Endothelial cell of umbilical vein (primary cell): ENCODE data around the gene MEIOB. TPM values are rescaled to one million over a fixed set of nuclear protein-coding genes. Genes with fewer than 3 reads are reported as not detected.
A peak's percentile ranks its signal among the peaks of the same experiment; 100 is the strongest.

Experiments used
- BruUV-seq: library from RNA; stranded (reverse); fragments of 400-500 nt; replicated peaks from 2 replicates; lab custom pipeline; 2021; lab: Mats Ljungman, UMichigan
- CTCF ChIA-PET: fragments of 300-600, 350-600 bp; sonication (Branson Sonifier 250); formaldehyde crosslinking; loops from one replicate; lab custom pipeline; 2021; ENCODE audit warnings: antibody characterized with exemption, inconsistent platforms; lab: Charles Lee
- POLR2A ChIA-PET: fragments of 300-600, 350-600 bp; sonication (Branson Sonifier 250); formaldehyde crosslinking; loops from one replicate; lab custom pipeline; 2021; ENCODE audit warnings: antibody characterized with exemption, inconsistent platforms; lab: Charles Lee
- DNase-seq: peaks from one replicate; pipeline ENCODE4 v3.0.0-alpha.2; 2011; ENCODE audit warnings: low read depth, low spot score
- FAIRE-seq: peaks from 2 replicates; lab custom pipeline; 2011; peaks lifted over from hg19 to GRCh38; lab: Jason Lieb, UNC
- H2AFZ ChIP-seq: 2 replicates; pipeline ENCODE4 v1.6.0; 2012; ENCODE audit warnings: low read depth, low read length, control low read depth, inconsistent platforms
- H3K27ac ChIP-seq: 2 replicates; pipeline ENCODE4 v1.5.1; 2011; ENCODE audit warnings: low read depth, mild to moderate bottlenecking, control low read depth, low read length, moderate library complexity; ENCODE audit not compliant: insufficient read depth
- H3K27me3 ChIP-seq, 2 experiments: 2 replicates each; pipeline versions ENCODE4 v1.6.0 to v1.6.1; 2011; ENCODE audit warnings: low read length in 2 of 2, mixed read lengths in 1 of 2; ENCODE audit not compliant: control insufficient read depth in 2 of 2, insufficient read depth in 2 of 2
- H3K36me3 ChIP-seq, 2 experiments: 2 replicates in 1 of 2; 3 replicates in 1 of 2; pipeline ENCODE4 v1.5.1; 2011; ENCODE audit warnings: low read length in 2 of 2, mild to moderate bottlenecking in 1 of 2, moderate library complexity in 1 of 2; ENCODE audit not compliant: control insufficient read depth in 2 of 2, insufficient read depth in 2 of 2; ENCODE audit errors: extremely low read depth in 1 of 2
- H3K4me1 ChIP-seq: 3 replicates; pipeline ENCODE4 v1.5.1; 2011; ENCODE audit warnings: mild to moderate bottlenecking, low read length; ENCODE audit not compliant: control insufficient read depth, insufficient read depth; ENCODE audit errors: extremely low read depth
- H3K4me2 ChIP-seq: 2 replicates; pipeline ENCODE4 v1.6.1; 2011; ENCODE audit warnings: low read length, control low read depth, mixed read lengths; ENCODE audit not compliant: insufficient read depth
- H3K4me3 ChIP-seq, 3 experiments: fragments of 200-600 bp in 1 of 3; sonication (generic), shearing (Covaris generic) in 1 of 3; replicated peaks in 1 of 3; 2 replicates each; pipeline ENCODE4 v1.5.1; 2011 to 2016; ENCODE audit warnings: control low read depth in 3 of 3, low read length in 3 of 3, mild to moderate bottlenecking in 2 of 3, inconsistent platforms in 1 of 3, low read depth in 1 of 3, moderate library complexity in 1 of 3; ENCODE audit not compliant: insufficient read depth in 1 of 3
- H3K79me2 ChIP-seq: 2 replicates; pipeline ENCODE4 v1.6.0; 2012; ENCODE audit warnings: low read length, inconsistent platforms; ENCODE audit not compliant: control insufficient read depth, insufficient read depth
- H3K9ac ChIP-seq: replicated peaks from 2 replicates; pipeline ENCODE3; 2011; ENCODE audit warnings: low read length, control low read depth; ENCODE audit not compliant: insufficient read depth; ENCODE audit errors: extremely low read depth
- H3K9me1 ChIP-seq: replicated peaks from 3 replicates; pipeline ENCODE4 v1.6.0; 2011; ENCODE audit warnings: mild to moderate bottlenecking, low read length; ENCODE audit not compliant: control insufficient read depth, insufficient read depth; ENCODE audit errors: extremely low read depth
- H3K9me3 ChIP-seq: replicated peaks from 2 replicates; pipeline ENCODE4 v1.5.1; 2012; ENCODE audit warnings: low read length, inconsistent platforms; ENCODE audit not compliant: control insufficient read depth, insufficient read depth
- H4K20me1 ChIP-seq: replicated peaks from 2 replicates; pipeline ENCODE3; 2011; ENCODE audit warnings: mild to moderate bottlenecking, low read length; ENCODE audit not compliant: control insufficient read depth, insufficient read depth; ENCODE audit errors: extremely low read depth
- CTCF ChIP-seq, 2 donors: IDR thresholded peaks; 1 replicate in 1 of 2; 2 replicates in 1 of 2; pipeline ENCODE4 v1.5.1; 2011; ENCODE audit warnings: low read length in 2 of 2, mild to moderate bottlenecking in 2 of 2, moderate library complexity in 2 of 2, control low read depth in 1 of 2, inconsistent platforms in 1 of 2, low read depth in 1 of 2; ENCODE audit not compliant: insufficient read depth in 1 of 2; ENCODE audit errors: extremely low read depth in 1 of 2
- EZH2 ChIP-seq: IDR thresholded peaks from 2 replicates; pipeline ENCODE4 v1.6.1; 2012; ENCODE audit warnings: borderline replicate concordance, low read depth, mild to moderate bottlenecking, moderate library complexity, low read length, inconsistent platforms; ENCODE audit not compliant: severe bottlenecking
- FOS ChIP-seq: IDR thresholded peaks from 2 replicates; pipeline ENCODE4 v1.6.1; 2011; ENCODE audit warnings: mild to moderate bottlenecking, low read length, moderate library complexity, borderline replicate concordance; ENCODE audit not compliant: insufficient read depth
- GATA2 ChIP-seq: IDR thresholded peaks from 2 replicates; pipeline ENCODE4 v1.7.0; 2011; ENCODE audit warnings: low read depth, mild to moderate bottlenecking, moderate library complexity, mixed read lengths, low read length; ENCODE audit not compliant: insufficient read length, insufficient read depth
- JUN ChIP-seq: IDR thresholded peaks from 2 replicates; pipeline ENCODE4 v1.6.1; 2011; ENCODE audit warnings: borderline replicate concordance, low read depth; ENCODE audit not compliant: insufficient read length, insufficient read depth
- MYC ChIP-seq: IDR thresholded peaks from one replicate; pipeline ENCODE4 v1.6.1; 2011; ENCODE audit warnings: mild to moderate bottlenecking, low read depth, low read length
- POLR2A ChIP-seq: IDR thresholded peaks from 2 replicates; pipeline ENCODE4 v1.6.1; 2012; ENCODE audit warnings: low read depth, mild to moderate bottlenecking, control low read depth, low read length
- POLR2AphosphoS5 ChIP-seq: IDR thresholded peaks from 2 replicates; pipeline ENCODE4 v1.6.1; 2012; ENCODE audit warnings: low read depth, mild to moderate bottlenecking, control low read depth, low read length, moderate library complexity; ENCODE audit not compliant: insufficient read depth
- dilution Hi-C: fragments of 300-500 bp; cut with MboI; formaldehyde crosslinking; loops from one replicate; pipeline ENCODE4 v1.15.0; 2019; ENCODE audit warnings: low sequenced_read_pairs; ENCODE audit not compliant: extremely low pct_ligation_motif_present
- intact Hi-C: fragments of 100-400 bp; cut with micrococcal nuclease; formaldehyde crosslinking; loops from one replicate; pipeline ENCODE4 v1.10.0; 2022
- polyA plus RNA-seq, 4 experiments: library from polyadenylated mRNA; depleted of rRNA in 3 of 4; stranded (reverse) in 3 of 4; unstranded in 1 of 4; fragments of >200 nt; gene quantifications; 2 replicates each; pipeline versions ENCODE4 v1.2.1 to v1.2.3, GENCODE V29; 2011 to 2012; ENCODE audit warnings: missing spikeins in 1 of 4
- total RNA-seq: library from RNA; stranded (reverse); gene quantifications from 2 replicates; pipeline ENCODE4 v1.2.3, GENCODE V29; 2021
- TF ChIP-seq, protein P1 (sequence below): IDR thresholded peaks from 2 replicates; pipeline ENCODE4 v1.6.1; 2011; ENCODE audit not compliant: insufficient read depth, insufficient read length

Gene MEIOB
- total and polyA plus RNA-seq, 2 donors (not counting 3 experiments of a cell fraction or from before 2014, with no cell fraction given), result 0.04 TPM; not detected in 1

DNA sequence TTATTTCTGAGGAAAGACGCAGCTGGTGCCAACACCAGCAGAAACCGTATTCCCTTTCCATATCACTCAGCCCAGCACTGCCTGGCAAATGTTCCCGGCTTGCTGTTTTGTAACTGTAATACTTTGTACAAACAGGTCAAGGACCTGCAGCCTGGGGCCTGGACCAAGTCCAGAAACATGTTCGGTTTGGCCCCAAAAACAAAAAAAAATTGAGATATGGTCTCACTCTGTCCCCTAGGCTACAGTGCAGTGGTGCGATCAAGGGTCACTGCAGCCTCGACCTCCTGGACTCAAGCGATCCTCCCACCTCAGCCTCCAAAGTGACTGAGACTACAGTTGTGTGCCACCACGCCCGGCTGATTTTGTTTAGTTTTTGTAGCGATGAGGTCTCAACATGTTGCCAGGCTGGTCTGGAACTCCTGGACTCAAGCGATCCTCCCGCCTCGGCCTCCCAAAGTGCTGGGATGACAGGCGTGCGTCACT, 46.5 kb downstream of the MEIOB start:
- TF ChIP-seq MYC (no peak), EZH2 (no peak), POLR2AphosphoS5 (no peak), GATA2 (no peak), CTCF (IDR thresholded peaks at IDR 0.05; ENCODE audit: extremely low read depth in 1 of 2, insufficient read depth in 1 of 2, low read depth in 1 of 2, low read length in 2 of 2) (no peak), JUN (no peak), FOS (no peak), POLR2A (no peak)
- TF ChIP-seq, protein P1, sequence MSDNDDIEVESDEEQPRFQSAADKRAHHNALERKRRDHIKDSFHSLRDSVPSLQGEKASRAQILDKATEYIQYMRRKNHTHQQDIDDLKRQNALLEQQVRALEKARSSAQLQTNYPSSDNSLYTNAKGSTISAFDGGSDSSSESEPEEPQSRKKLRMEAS, result no peak
- Histone ChIP-seq H3K36me3 (peaks cover 0 to 12% of the 10 kb centered on the region in 2 experiments), H3K9me3 (no peaks in the 10 kb centered on the region), H3K4me3 (peak overlapping the region in 2 of 3 experiments; percentile 61 to 91), H3K4me1 (peaks cover 20% of the 10 kb centered on the region), H3K27me3 (no peaks in the 10 kb centered on the region), H3K9me1 (no peaks in the 10 kb centered on the region), H3K27ac (no peak overlapping the region), H3K9ac (no peak overlapping the region), H4K20me1 (no peaks in the 10 kb centered on the region), H3K79me2 (peaks cover 22% of the 10 kb centered on the region), H2AFZ (no peak overlapping the region), H3K4me2 (peak overlapping the region; percentile 74)
- intact Hi-C loops (no loop called here), dilution Hi-C loops (no loop called here)
- POLR2A ChIA-PET, result no interaction called here
- DNase-seq, result no peak
- CTCF ChIA-PET, result interaction anchor here (2.1 to 2.5 kb wide), 2 partner anchors 12 to 43 kb away, joined by 6 to 16 read pairs; partner anchors contain the start of genes NUBP2 and SPSB3
- BruUV-seq, result TSS peak; percentile 14
- FAIRE-seq, result no peak
